ENCODE data around the gene SPDYC. TPM values are rescaled to one million over a fixed set of nuclear protein-coding genes. Genes with fewer than 3 reads are reported as not detected.
"Not testable (repeated sequence)": the region's sequence is repeated elsewhere in the genome, so short reads cannot be mapped to it uniquely, and the experiment has no call there.

Gene SPDYC
- total RNA-seq, 1 donor from 2014 or later = not detected

- H3K9me3 Mint-ChIP-seq (ENCODE audit: unreplicated experiment) = peaks cover 2% of the 10 kb centered on the region
- no peaks in the 10 kb centered on the region for H3K36me3 Mint-ChIP-seq (ENCODE audit: unreplicated experiment)
- no peak for DNase-seq
- no peak overlapping the region for H3K4me3 Mint-ChIP-seq (ENCODE audit: unreplicated experiment)
- H3K4me1 Mint-ChIP-seq (ENCODE audit: low read depth, unreplicated experiment) = peaks cover 4% of the 10 kb centered on the region
- TF ChIP-seq CTCF (IDR thresholded peaks at IDR 0.05; ENCODE audit: partially characterized antibody, unreplicated experiment) = no peak
- peaks cover 3% of the 10 kb centered on the region for H3K27me3 Mint-ChIP-seq (ENCODE audit: unreplicated experiment)
- H3K27ac Mint-ChIP-seq (ENCODE audit: unreplicated experiment) = no peak overlapping the region
Measured at GRCh38 chr11:65167656-65168055, 2.4 kb upstream of the SPDYC start.

GRCh38 chr11:65169164-65169641 lies 830 bp upstream of the SPDYC start:
- Mint-ChIP-seq H3K27me3 (ENCODE audit: unreplicated experiment) (peaks cover 7% of the 10 kb centered on the region), H3K27ac (ENCODE audit: unreplicated experiment) (peak overlapping the region; percentile 49), H3K4me1 (ENCODE audit: low read depth, unreplicated experiment) (peaks cover 4% of the 10 kb centered on the region), H3K9me3 (ENCODE audit: unreplicated experiment) (peaks cover 2% of the 10 kb centered on the region), H3K4me3 (ENCODE audit: unreplicated experiment) (no peak overlapping the region), H3K36me3 (ENCODE audit: unreplicated experiment) (no peaks in the 10 kb centered on the region)
- DNase-seq = no peak
- TF ChIP-seq CTCF (IDR thresholded peaks at IDR 0.05; ENCODE audit: partially characterized antibody, unreplicated experiment) = no peak

GRCh38 chr11:65172600-65172999 lies 2.6 kb downstream of the SPDYC start:
- no peak for TF ChIP-seq CTCF (IDR thresholded peaks at IDR 0.05; ENCODE audit: partially characterized antibody, unreplicated experiment)
- Mint-ChIP-seq H3K4me3 (ENCODE audit: unreplicated experiment) (no peak overlapping the region), H3K27me3 (ENCODE audit: unreplicated experiment) (peaks cover 4% of the 10 kb centered on the region), H3K9me3 (ENCODE audit: unreplicated experiment) (peaks cover 7% of the 10 kb centered on the region), H3K4me1 (ENCODE audit: low read depth, unreplicated experiment) (peaks cover 10% of the 10 kb centered on the region), H3K27ac (ENCODE audit: unreplicated experiment) (no peak overlapping the region), H3K36me3 (ENCODE audit: unreplicated experiment) (no peaks in the 10 kb centered on the region)
- no peak for DNase-seq

- not testable (repeated sequence) for DNase-seq; H3K4me1 Mint-ChIP-seq (ENCODE audit: low read depth, unreplicated experiment); H3K9me3 Mint-ChIP-seq (ENCODE audit: unreplicated experiment); H3K27ac Mint-ChIP-seq (ENCODE audit: unreplicated experiment); H3K27me3 Mint-ChIP-seq (ENCODE audit: unreplicated experiment); H3K4me3 Mint-ChIP-seq (ENCODE audit: unreplicated experiment); H3K36me3 Mint-ChIP-seq (ENCODE audit: unreplicated experiment)
Measured at GRCh38 chr11:65174571-65175010, 4.6 kb downstream of the SPDYC start.

GRCh38 chr11:65180877-65181568 lies 11.0 kb downstream of the SPDYC start:
- no peak overlapping the region for H3K27ac Mint-ChIP-seq (ENCODE audit: unreplicated experiment)
- peaks cover 8% of the 10 kb centered on the region for H3K4me1 Mint-ChIP-seq (ENCODE audit: low read depth, unreplicated experiment)
- no peaks in the 10 kb centered on the region for H3K36me3 Mint-ChIP-seq (ENCODE audit: unreplicated experiment)
- H3K9me3 Mint-ChIP-seq (ENCODE audit: unreplicated experiment) = peaks cover 2% of the 10 kb centered on the region
- TF ChIP-seq CTCF (IDR thresholded peaks at IDR 0.05; ENCODE audit: partially characterized antibody, unreplicated experiment) = peak; percentile 93
- peak; percentile 95 for DNase-seq
- H3K27me3 Mint-ChIP-seq (ENCODE audit: unreplicated experiment) = peaks cover 10% of the 10 kb centered on the region
- H3K4me3 Mint-ChIP-seq (ENCODE audit: unreplicated experiment) = peak overlapping the region; percentile 79

Data from glutamatergic neuron (in vitro differentiated cells).